Liver (tissue), 3 donors: Measurements from ENCODE around the gene HAPLN2.

ENCODE experiments used
- ATF3 ChIP-seq: IDR thresholded peaks from 2 replicates; pipeline ENCODE4 v1.6.1; 2016; ENCODE audit warnings: antibody characterized with exemption
- CTCF ChIP-seq: fragments of 150-350 bp; IDR thresholded peaks from 2 replicates; pipeline ENCODE4 v1.5.1; 2017; ENCODE audit warnings: improper control_type of control experiment, low read depth, low read length; ENCODE audit not compliant: missing input control
- FOXA1 ChIP-seq: IDR thresholded peaks from 2 replicates; pipeline ENCODE4 v1.6.1; 2016; ENCODE audit warnings: antibody characterized with exemption
- GABPA ChIP-seq, 2 donors: IDR thresholded peaks in 1 of 2; conservative IDR thresholded peaks in 1 of 2; 2 replicates each; pipeline ENCODE4 v1.6.1; 2016; ENCODE audit warnings: antibody characterized with exemption in 2 of 2, mild to moderate bottlenecking in 1 of 2, moderate library complexity in 1 of 2
- MAX ChIP-seq: IDR thresholded peaks from 2 replicates; pipeline ENCODE4 v1.6.1; 2016; ENCODE audit warnings: antibody characterized with exemption
- RAD21 ChIP-seq, 2 donors: IDR thresholded peaks; 2 replicates each; pipeline ENCODE4 v1.6.1; 2016; ENCODE audit warnings: antibody characterized with exemption in 2 of 2, mild to moderate bottlenecking in 2 of 2
- REST ChIP-seq: IDR thresholded peaks from 2 replicates; pipeline ENCODE4 v1.6.1; 2016; ENCODE audit warnings: antibody characterized with exemption, mild to moderate bottlenecking
- TAF1 ChIP-seq: conservative IDR thresholded peaks from 2 replicates; pipeline ENCODE4 v1.6.1; 2016; ENCODE audit warnings: antibody characterized with exemption, mild to moderate bottlenecking
- YY1 ChIP-seq: IDR thresholded peaks from 2 replicates; pipeline ENCODE4 v1.6.1; 2016; ENCODE audit warnings: antibody characterized with exemption, mild to moderate bottlenecking
- donor health status: healthy.
- donor health status: healthy.

GRCh38 chr1:156659661-156659987 lies 40.4 kb downstream of the HAPLN2 start:
- no peak for TF ChIP-seq GABPA (IDR thresholded peaks at IDR 0.05 in 1 of 2, conservative IDR thresholded peaks at IDR 0.05 in 1 of 2)
- TF ChIP-seq MAX, result no peak
- TF ChIP-seq CTCF, result no peak
- TF ChIP-seq YY1, result no peak
- no peak for TF ChIP-seq REST
- no peak for TF ChIP-seq FOXA1
- no peak for TF ChIP-seq RAD21 (IDR thresholded peaks at IDR 0.05)
- no peak for TF ChIP-seq TAF1
- no peak for TF ChIP-seq ATF3
